IMR-90 (cell line): ENCODE data around the gene RFT1. TPM values are rescaled to one million over a fixed set of nuclear protein-coding genes. Genes with fewer than 3 reads are reported as not detected.

Experiments
- ATAC-seq: fragments of 200-7000 bp; cut with Tn5 transposase; 2 replicates; pipeline ENCODE4 v1.9.1; 2020; ENCODE audit warnings: low read depth, mild to moderate bottlenecking, moderate library complexity
- BruUV-seq: library from RNA; stranded (reverse); fragments of 400-500 nt; replicated peaks from 2 replicates; lab custom pipeline; 2021; lab: Mats Ljungman, UMichigan
- CTCF ChIA-PET: fragments of 300-600 bp; formaldehyde crosslinking; extraction: SDS; loops from one replicate; lab custom pipeline; 2021; ENCODE audit warnings: antibody characterized with exemption; lab: Yijun Ruan, JAX
- POLR2A ChIA-PET: fragments of 300-600 bp; sonication (Branson Sonifier 250); formaldehyde crosslinking; loops from one replicate; lab custom pipeline; 2022; ENCODE audit warnings: antibody characterized with exemption; ENCODE audit not compliant: unreplicated experiment; lab: Charles Lee
- DNase-seq: peaks from one replicate; pipeline ENCODE4 v3.0.0; 2013
- H2AFZ ChIP-seq: replicated peaks from 2 replicates; pipeline ENCODE3; 2013; ENCODE audit warnings: low read length, mild to moderate bottlenecking; ENCODE audit not compliant: poor library complexity
- H2AK5ac ChIP-seq: 2 replicates; pipeline ENCODE4 v1.6.1; 2013; ENCODE audit warnings: low read depth, low read length, inconsistent platforms
- H2AK9ac ChIP-seq: replicated peaks from 2 replicates; pipeline ENCODE3; 2013; ENCODE audit warnings: mild to moderate bottlenecking, low read depth, low read length, moderate library complexity; ENCODE audit not compliant: poor library complexity
- H2BK120ac ChIP-seq: 2 replicates; pipeline ENCODE4 v1.6.1; 2013; ENCODE audit warnings: low read depth, low read length, inconsistent platforms
- H2BK15ac ChIP-seq: 3 replicates; pipeline ENCODE4 v1.6.1; 2013; ENCODE audit warnings: low read depth, low read length, inconsistent platforms
- H2BK20ac ChIP-seq: 2 replicates; pipeline ENCODE4 v1.6.1; 2013; ENCODE audit warnings: low read depth, mild to moderate bottlenecking, inconsistent platforms, low read length, moderate library complexity
- H2BK5ac ChIP-seq: 2 replicates; pipeline ENCODE4 v1.6.1; 2013; ENCODE audit warnings: mild to moderate bottlenecking, low read depth, low read length, inconsistent platforms; ENCODE audit not compliant: poor library complexity, severe bottlenecking
- H3K14ac ChIP-seq: replicated peaks from 2 replicates; pipeline ENCODE4 v1.6.1; 2013; ENCODE audit warnings: low read depth, low read length, inconsistent platforms
- H3K18ac ChIP-seq: 2 replicates; pipeline ENCODE4 v1.6.1; 2013; ENCODE audit warnings: low read depth, low read length, control low read depth
- H3K23ac ChIP-seq: 2 replicates; pipeline ENCODE4 v1.6.1; 2013; ENCODE audit warnings: low read depth, low read length, inconsistent platforms
- H3K27ac ChIP-seq: 2 replicates; pipeline ENCODE4 v1.5.1; 2013; ENCODE audit warnings: mild to moderate bottlenecking, control low read depth, low read length; ENCODE audit not compliant: insufficient read depth
- H3K27me3 ChIP-seq: 2 replicates; pipeline ENCODE4 v1.6.1; 2013; ENCODE audit warnings: low read length; ENCODE audit not compliant: control insufficient read depth, insufficient read depth
- H3K36me3 ChIP-seq: 2 replicates; pipeline ENCODE4 v1.6.1; 2013; ENCODE audit warnings: low read length, mixed read lengths; ENCODE audit not compliant: control insufficient read depth, insufficient read depth
- H3K4ac ChIP-seq: 2 replicates; pipeline ENCODE4 v1.6.1; 2013; ENCODE audit warnings: low read depth, low read length, inconsistent platforms
- H3K4me1 ChIP-seq: 2 replicates; pipeline ENCODE4 v1.6.1; 2013; ENCODE audit warnings: low read length, mixed read lengths; ENCODE audit not compliant: control insufficient read depth, insufficient read depth
- H3K4me2 ChIP-seq: 2 replicates; pipeline ENCODE4 v1.6.1; 2013; ENCODE audit warnings: low read depth, mild to moderate bottlenecking, control low read depth, low read length, moderate library complexity
- H3K4me3 ChIP-seq: 2 replicates; pipeline ENCODE4 v1.5.1; 2013; ENCODE audit warnings: low read depth, mild to moderate bottlenecking, control low read depth, low read length, moderate library complexity; ENCODE audit not compliant: insufficient read depth
- H3K56ac ChIP-seq: 2 replicates; pipeline ENCODE4 v1.6.1; 2013; ENCODE audit warnings: low read length, inconsistent platforms; ENCODE audit not compliant: insufficient read depth; ENCODE audit errors: extremely low read depth
- H3K79me1 ChIP-seq, 2 experiments: 2 replicates each; pipeline ENCODE4 v1.6.1; 2013; ENCODE audit warnings: low read length in 2 of 2, inconsistent platforms in 1 of 2, low read depth in 1 of 2
- H3K9ac ChIP-seq: 2 replicates; pipeline ENCODE4 v1.6.1; 2013; ENCODE audit warnings: low read depth, low read length, control low read depth
- H3K9me1 ChIP-seq: 2 replicates; pipeline ENCODE4 v1.6.1; 2013; ENCODE audit warnings: low read length, inconsistent platforms; ENCODE audit not compliant: insufficient read depth
- H3K9me3 ChIP-seq: 2 replicates; pipeline ENCODE4 v1.6.1; 2013; ENCODE audit warnings: low read length; ENCODE audit not compliant: control insufficient read depth, insufficient read depth
- H4K20me1 ChIP-seq: 2 replicates; pipeline ENCODE4 v1.6.1; 2013; ENCODE audit warnings: low read length, inconsistent platforms; ENCODE audit not compliant: insufficient read depth
- H4K5ac ChIP-seq: 2 replicates; pipeline ENCODE4 v1.6.1; 2013; ENCODE audit warnings: mild to moderate bottlenecking, low read depth, low read length, control low read depth
- H4K8ac ChIP-seq, 2 experiments: 2 replicates each; pipeline ENCODE4 v1.6.1; 2013; ENCODE audit warnings: low read depth in 2 of 2, low read length in 2 of 2, control low read depth in 1 of 2, inconsistent platforms in 1 of 2
- H4K91ac ChIP-seq: 2 replicates; pipeline ENCODE4 v1.6.1; 2013; ENCODE audit warnings: low read depth, low read length, inconsistent platforms; ENCODE audit not compliant: insufficient read depth
- CEBPB ChIP-seq: IDR thresholded peaks from 2 replicates; pipeline ENCODE4 v1.6.1; 2012; ENCODE audit warnings: low read depth, low read length, improper control_type of control experiment
- NFE2L2 ChIP-seq: fragments of 150-350 bp; IDR thresholded peaks from 2 replicates; pipeline ENCODE4 v1.6.1; 2016; ENCODE audit warnings: low read depth, mild to moderate bottlenecking, low read length
- WGBS, 2 experiments: methylation state at CpG; one replicate each; pipeline versions ENCODE4 v1.1.5 to v1.1.7; 2013; ENCODE audit warnings: missing lambda C conversion rate in 2 of 2; ENCODE audit not compliant: insufficient read length in 1 of 2; ENCODE audit errors: extremely low coverage in 2 of 2; 5-methylcytosine and 5-hydroxymethylcytosine counted together
- dilution Hi-C: fragments of 300-500 bp; cut with HindIII; formaldehyde crosslinking; loops from one replicate; pipeline ENCODE4 v1.14.3; 2018; ENCODE audit warnings: low sequenced_read_pairs; ENCODE audit not compliant: unreplicated experiment
- in situ Hi-C: fragments of 300-500 bp; cut with MboI; formaldehyde crosslinking; loops from 3 replicates; pipeline ENCODE4 v1.14.3; 2019; ENCODE audit warnings: low sequenced_read_pairs, inconsistent platforms, mixed read lengths
- intact Hi-C: fragments of 100-400 bp; cut with micrococcal nuclease; formaldehyde crosslinking; loops from 2 replicates; pipeline ENCODE4 v1.10.0; 2022
- polyA plus RNA-seq, 3 experiments: library from polyadenylated mRNA; depleted of rRNA; stranded (reverse); fragments of >200 nt; gene quantifications; 2 replicates each; pipeline ENCODE4 v1.2.3, GENCODE V29; 2012; ENCODE audit warnings: low replicate concordance in 1 of 3
- total RNA-seq: library from RNA; depleted of rRNA; stranded (reverse); fragments of >200 nt; gene quantifications from 2 replicates; pipeline ENCODE4 v1.2.3, GENCODE V29; 2012

RFT1 gene
- total and polyA plus RNA-seq, 2 of the 4 experiments (the other 2 are of a cell fraction): 14.5 to 23.5 TPM

DNA sequence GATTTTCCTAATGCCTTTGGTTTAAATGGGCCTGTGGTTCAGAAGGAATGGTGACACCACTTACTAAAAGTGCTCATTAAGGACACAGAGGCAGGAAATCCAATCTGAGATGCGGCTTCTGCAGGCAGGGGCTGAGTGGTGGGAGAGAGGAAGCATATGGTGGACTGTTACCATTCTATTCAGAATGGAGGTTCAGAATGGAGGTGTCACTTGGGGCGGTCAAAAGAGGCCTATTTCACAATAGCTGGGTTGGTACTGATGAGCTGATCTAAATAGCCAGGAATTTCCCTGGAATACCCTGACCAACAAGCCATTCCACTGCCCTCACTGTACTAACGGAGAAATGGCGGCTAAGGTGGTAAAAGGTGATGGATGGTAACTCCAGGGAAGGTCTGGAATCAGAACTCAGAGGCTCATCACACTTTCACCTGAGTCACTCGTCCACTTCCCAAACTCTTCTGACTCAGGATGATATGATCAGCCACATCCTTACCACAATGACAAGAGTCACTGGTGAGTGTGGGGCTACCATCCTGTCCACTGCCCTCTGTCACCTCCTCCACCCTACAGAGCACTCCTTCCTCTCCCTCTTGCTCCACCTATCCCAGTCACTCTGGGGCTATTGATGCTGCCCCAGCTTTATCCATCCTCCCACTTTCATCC, 15.7 kb downstream of the RFT1 start:
- intact Hi-C loops: loop anchor here (1.0 to 5.0 kb wide), 3 partner anchors 82 to 598 kb away; no protein-coding TSS in a partner anchor
- Histone ChIP-seq H3K27ac (no peak overlapping the region; the same call in 1 of the 2 replicates), H3K23ac (peak overlapping the region; percentile 41; the same call in 1 of the 2 replicates), H3K4me3 (no peak overlapping the region), H2AK5ac (no peak overlapping the region), H2BK120ac (no peak overlapping the region), H3K4me2 (no peak overlapping the region; the same call in 1 of the 2 replicates), H3K14ac (0 out of 2 replicates have a peak overlapping the region, but pooled peaks have one; percentile 11), H4K8ac (no peak overlapping the region), H3K4ac (peak overlapping the region; percentile 37; the same call in 1 of the 2 replicates), H3K18ac (no peak overlapping the region), H2BK5ac (no peak overlapping the region), H3K9me1 (peaks cover 8% of the 10 kb centered on the region), H3K79me1 (peaks cover 0 to 3% of the 10 kb centered on the region in 2 experiments; a peak in 1 of 4 replicates), H4K91ac (no peak overlapping the region), H3K56ac (no peak overlapping the region), H2BK15ac (no peak overlapping the region), H2AFZ (no peak overlapping the region), H2BK20ac (no peak overlapping the region), H2AK9ac (peak overlapping the region; percentile 84), H3K27me3 (no peaks in the 10 kb centered on the region), H4K5ac (no peak overlapping the region), H3K9me3 (no peaks in the 10 kb centered on the region), H3K4me1 (peaks cover 12% of the 10 kb centered on the region), H4K20me1 (no peaks in the 10 kb centered on the region), H3K9ac (no peak overlapping the region), H3K36me3 (peaks cover 26% of the 10 kb centered on the region)
- ChIA-PET CTCF (interaction anchor here (0.6 to 2.0 kb wide), 12 partner anchors 8 to 373 kb away, joined by 3 to 6 read pairs (median 3); no protein-coding TSS in a partner anchor), POLR2A (no interaction called here)
- TF ChIP-seq NFE2L2 (no peak), CEBPB (peak; percentile 90)
- in situ Hi-C loops: loop anchor here (25.0 kb wide), 1 partner anchor 598 kb away; no protein-coding TSS in a partner anchor
- BruUV-seq: no TSS peak
- peak; percentile 48 for DNase-seq
- dilution Hi-C loops: no loop called here
- ATAC-seq: peak; percentile 10
- 0% methylated on average over 1 of the region's 5 CpGs; no CpG with 5 or more reads in 1 of the 2 experiments for WGBS, 2 experiments
